GM19455 (cell line): ENCODE data around the gene DCAF12.
"Not testable (repeated sequence)": the region's sequence is repeated elsewhere in the genome, so short reads cannot be mapped to it uniquely, and the experiment has no call there.

Experiments used
- ATAC-seq: cut with Tn5 transposase; IDR thresholded peaks from one replicate; pipeline ENCODE4 v1.9.1; 2021; ENCODE audit not compliant: unreplicated experiment

The DCAF12 gene

GRCh38 chr9:34072410-34072809, 54.1 kb downstream of the DCAF12 start:
- no peak for ATAC-seq

- no peak for ATAC-seq
Observed at GRCh38 chr9:34070606-34071324, 55.7 kb downstream of the DCAF12 start.

GRCh38 chr9:34069831-34070230, 56.7 kb downstream of the DCAF12 start:
- ATAC-seq = no peak

- no peak for ATAC-seq
Observed at GRCh38 chr9:34065541-34065940, 61.0 kb downstream of the DCAF12 start.

GRCh38 chr9:34059954-34060353, 66.5 kb downstream of the DCAF12 start:
- ATAC-seq = no peak

- ATAC-seq = no peak
Observed at GRCh38 chr9:34059281-34059680, 67.2 kb downstream of the DCAF12 start.

- ATAC-seq = no peak
Observed at GRCh38 chr9:34049630-34050384, 76.7 kb downstream of the DCAF12 start.

GRCh38 chr9:34048727-34049629, 77.5 kb downstream of the DCAF12 start, which contains the start of gene UBAP2:
Gene UBAP2 (minus strand): TSS chr9:34048887. CDS start chr9:34017148, 31,739 bp downstream.
- ATAC-seq = peak; percentile 83

- ATAC-seq = peak; percentile 20
Observed at GRCh38 chr9:34047864-34048726, 78.4 kb downstream of the DCAF12 start.

GRCh38 chr9:34046784-34047379, 79.6 kb downstream of the DCAF12 start:
- ATAC-seq = no peak

GRCh38 chr9:34045903-34046302, 80.6 kb downstream of the DCAF12 start:
- ATAC-seq = no peak

- not testable (repeated sequence) for ATAC-seq
Observed at GRCh38 chr9:34042074-34042473, 84.4 kb downstream of the DCAF12 start.

- not testable (repeated sequence) for ATAC-seq
Observed at GRCh38 chr9:34038851-34039250, 87.6 kb downstream of the DCAF12 start.

GRCh38 chr9:34037626-34038025, 88.9 kb downstream of the DCAF12 start:
- no peak for ATAC-seq

GRCh38 chr9:34036625-34037024, 89.9 kb downstream of the DCAF12 start:
- ATAC-seq = no peak
